Body of pancreas (tissue), 4 donors: Measurements from ENCODE around the gene FAM163A.

ENCODE experiments used
- POLR2A ChIP-seq, 3 donors: fragments of 450-650 bp; IDR thresholded peaks; one replicate each; pipeline ENCODE4 v1.6.1; 2016; ENCODE audit warnings: antibody characterized with exemption in 3 of 3, mild to moderate bottlenecking in 2 of 3
- TF ChIP-seq, protein P1 (sequence below), 7 experiments: fragments of 450-650 bp in 4 of 7; fragments of 200-600 bp in 3 of 7; sonication (generic) in 3 of 7; IDR thresholded peaks; one replicate each; pipeline ENCODE4 v1.5.1; 2016 to 2019; ENCODE audit warnings: antibody characterized with exemption in 7 of 7

DNA sequence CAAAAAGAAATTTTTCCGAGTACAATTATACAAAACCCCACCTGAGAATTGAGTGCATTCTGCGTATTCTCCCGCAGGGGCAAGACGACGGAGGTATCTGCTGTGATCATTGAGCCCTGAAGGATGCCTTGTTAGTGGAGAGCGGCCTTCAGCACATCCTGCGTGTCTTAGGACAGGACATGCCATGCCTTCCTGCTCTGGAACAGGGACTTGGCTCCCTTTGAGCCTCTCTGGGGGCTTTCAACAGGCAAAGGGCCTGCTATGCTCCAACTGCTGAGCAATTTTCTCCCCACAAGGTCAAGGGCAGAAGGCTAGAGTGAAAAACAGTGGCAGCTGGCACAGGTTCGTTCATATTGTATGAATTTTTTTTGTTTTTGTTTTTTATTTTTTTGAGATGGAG lies 82.1 kb downstream of the FAM163A start:
- TF ChIP-seq, protein P1, sequence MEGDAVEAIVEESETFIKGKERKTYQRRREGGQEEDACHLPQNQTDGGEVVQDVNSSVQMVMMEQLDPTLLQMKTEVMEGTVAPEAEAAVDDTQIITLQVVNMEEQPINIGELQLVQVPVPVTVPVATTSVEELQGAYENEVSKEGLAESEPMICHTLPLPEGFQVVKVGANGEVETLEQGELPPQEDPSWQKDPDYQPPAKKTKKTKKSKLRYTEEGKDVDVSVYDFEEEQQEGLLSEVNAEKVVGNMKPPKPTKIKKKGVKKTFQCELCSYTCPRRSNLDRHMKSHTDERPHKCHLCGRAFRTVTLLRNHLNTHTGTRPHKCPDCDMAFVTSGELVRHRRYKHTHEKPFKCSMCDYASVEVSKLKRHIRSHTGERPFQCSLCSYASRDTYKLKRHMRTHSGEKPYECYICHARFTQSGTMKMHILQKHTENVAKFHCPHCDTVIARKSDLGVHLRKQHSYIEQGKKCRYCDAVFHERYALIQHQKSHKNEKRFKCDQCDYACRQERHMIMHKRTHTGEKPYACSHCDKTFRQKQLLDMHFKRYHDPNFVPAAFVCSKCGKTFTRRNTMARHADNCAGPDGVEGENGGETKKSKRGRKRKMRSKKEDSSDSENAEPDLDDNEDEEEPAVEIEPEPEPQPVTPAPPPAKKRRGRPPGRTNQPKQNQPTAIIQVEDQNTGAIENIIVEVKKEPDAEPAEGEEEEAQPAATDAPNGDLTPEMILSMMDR (IDR thresholded peaks at IDR 0.05) = no peak
- no peak for TF ChIP-seq POLR2A (IDR thresholded peaks at IDR 0.05)
